Liver (tissue), 9 donors: ENCODE data around the gene HMGCS1. TPM values are rescaled to one million over a fixed set of nuclear protein-coding genes. Genes with fewer than 3 reads are reported as not detected.

Experiments used
- DNase-seq: peaks from one replicate; pipeline ENCODE4 v3.0.0-alpha.2; 2017; ENCODE audit warnings: low spot score
- H3K27ac ChIP-seq, 2 donors: one replicate each; pipeline ENCODE4 v1.7.0; 2013; ENCODE audit warnings: inconsistent platforms in 2 of 2, low read length in 2 of 2, control low read depth in 1 of 2, low read depth in 1 of 2, mild to moderate bottlenecking in 1 of 2
- H3K27me3 ChIP-seq, 4 donors: one replicate each; pipeline versions ENCODE4 v1.6.1 to v1.7.0; 2013; ENCODE audit warnings: low read length in 3 of 4, inconsistent platforms in 1 of 4, mild to moderate bottlenecking in 1 of 4, moderate library complexity in 1 of 4; ENCODE audit not compliant: control insufficient read depth in 4 of 4, insufficient read depth in 4 of 4
- H3K36me3 ChIP-seq, 4 donors: one replicate each; pipeline versions ENCODE4 v1.6.1 to v1.7.0; 2013; ENCODE audit warnings: low read length in 3 of 4, mild to moderate bottlenecking in 3 of 4, low read depth in 1 of 4, moderate library complexity in 1 of 4; ENCODE audit not compliant: control insufficient read depth in 4 of 4, insufficient read depth in 3 of 4
- H3K4me1 ChIP-seq, 4 donors: one replicate each; pipeline versions ENCODE4 v1.6.1 to v1.7.0; 2013; ENCODE audit warnings: low read length in 3 of 4, mild to moderate bottlenecking in 3 of 4, moderate library complexity in 1 of 4; ENCODE audit not compliant: control insufficient read depth in 4 of 4, insufficient read depth in 4 of 4
- H3K4me3 ChIP-seq, 3 donors: one replicate each; pipeline versions ENCODE4 v1.6.1 to v1.7.0; 2013; ENCODE audit warnings: low read length in 3 of 3, control low read depth in 1 of 3, low read depth in 1 of 3, mild to moderate bottlenecking in 1 of 3
- H3K9ac ChIP-seq, 2 donors: one replicate each; pipeline ENCODE4 v1.7.0; 2013; ENCODE audit warnings: low read length in 2 of 2, mild to moderate bottlenecking in 2 of 2, moderate library complexity in 2 of 2, control low read depth in 1 of 2, low read depth in 1 of 2
- H3K9me3 ChIP-seq, 4 donors: one replicate each; pipeline versions ENCODE4 v1.6.1 to v1.7.0; 2013; ENCODE audit warnings: low read length in 3 of 4; ENCODE audit not compliant: control insufficient read depth in 4 of 4
- ATF3 ChIP-seq: IDR thresholded peaks from 2 replicates; pipeline ENCODE4 v1.6.1; 2016; ENCODE audit warnings: antibody characterized with exemption
- CTCF ChIP-seq: fragments of 150-350 bp; IDR thresholded peaks from 2 replicates; pipeline ENCODE4 v1.5.1; 2017; ENCODE audit warnings: improper control_type of control experiment, low read depth, low read length; ENCODE audit not compliant: missing input control
- EGR1 ChIP-seq, 2 donors: IDR thresholded peaks; 2 replicates each; pipeline ENCODE4 v1.6.1; 2016 to 2018; ENCODE audit warnings: antibody characterized with exemption in 2 of 2, low read depth in 2 of 2
- FOXA1 ChIP-seq: IDR thresholded peaks from 2 replicates; pipeline ENCODE4 v1.6.1; 2016; ENCODE audit warnings: antibody characterized with exemption
- GABPA ChIP-seq, 2 donors: IDR thresholded peaks in 1 of 2; conservative IDR thresholded peaks in 1 of 2; 2 replicates each; pipeline ENCODE4 v1.6.1; 2016; ENCODE audit warnings: antibody characterized with exemption in 2 of 2, mild to moderate bottlenecking in 1 of 2, moderate library complexity in 1 of 2
- HNF4A ChIP-seq, 2 donors: conservative IDR thresholded peaks; 2 replicates each; pipeline ENCODE4 v1.6.1; 2016; ENCODE audit warnings: antibody characterized with exemption in 2 of 2, mild to moderate bottlenecking in 2 of 2
- HNF4G ChIP-seq: IDR thresholded peaks from 2 replicates; pipeline ENCODE4 v1.6.1; 2016; ENCODE audit warnings: antibody characterized with exemption
- MAX ChIP-seq: IDR thresholded peaks from 2 replicates; pipeline ENCODE4 v1.6.1; 2016; ENCODE audit warnings: antibody characterized with exemption
- NR2F2 ChIP-seq: IDR thresholded peaks from 2 replicates; pipeline ENCODE4 v1.6.1; 2016; ENCODE audit warnings: antibody characterized with exemption
- REST ChIP-seq: IDR thresholded peaks from 2 replicates; pipeline ENCODE4 v1.6.1; 2016; ENCODE audit warnings: antibody characterized with exemption, mild to moderate bottlenecking
- SP1 ChIP-seq: IDR thresholded peaks from 2 replicates; pipeline ENCODE4 v1.6.1; 2018; ENCODE audit warnings: antibody characterized with exemption, mild to moderate bottlenecking
- TAF1 ChIP-seq: conservative IDR thresholded peaks from 2 replicates; pipeline ENCODE4 v1.6.1; 2016; ENCODE audit warnings: antibody characterized with exemption, mild to moderate bottlenecking
- ZBTB33 ChIP-seq: IDR thresholded peaks from 2 replicates; pipeline ENCODE4 v1.6.1; 2016; ENCODE audit warnings: antibody characterized with exemption
- WGBS: extraction: QIAGEN DNeasy Blood & Tissue Kit; methylation state at CpG from one replicate; pipeline ENCODE4 v1.1.7; 2013; 5-methylcytosine and 5-hydroxymethylcytosine counted together
- polyA plus RNA-seq, 2 donors: library from polyadenylated mRNA; stranded (reverse) in 1 of 2; unstranded in 1 of 2; fragments of 200-250 nt in 1 of 2; fragments of >200 nt in 1 of 2; fragmentation: Nextera tagmentation in 1 of 2; extraction: Ambion mirVana in 1 of 2; gene quantifications; one replicate each; pipeline versions ENCODE4 v1.2.1 to v1.2.3, GENCODE V29; 2013 to 2015
- total RNA-seq, 2 donors: library from RNA; depleted of rRNA; stranded (reverse); fragments of >200 nt; gene quantifications; one replicate each; pipeline ENCODE4 v1.2.3, GENCODE V29; 2014
- donor health status: healthy.
- donor health status: healthy.
- donor health status: healthy.
- donor health status: healthy.
- donor health status: healthy.

Gene HMGCS1
- total and polyA plus RNA-seq, 4 donors, result 41.7 to 878 (median 286) TPM

- TF ChIP-seq CTCF (no peak), SP1 (no peak), NR2F2 (no peak), EGR1 (IDR thresholded peaks at IDR 0.05; ENCODE audit: low read depth in 2 of 2) (no peak), ATF3 (no peak), GABPA (IDR thresholded peaks at IDR 0.05 in 1 of 2, conservative IDR thresholded peaks at IDR 0.05 in 1 of 2) (no peak), ZBTB33 (no peak), REST (no peak), HNF4A (conservative IDR thresholded peaks at IDR 0.05) (no peak), HNF4G (no peak), FOXA1 (no peak)
- no peak for DNase-seq
- WGBS, result 91% methylated on average over 19 of the region's 19 CpGs
- Histone ChIP-seq H3K27ac (no peak overlapping the region), H3K27me3 (no peaks in the 10 kb centered on the region), H3K36me3 (no peaks in the 10 kb centered on the region), H3K4me3 (no peak overlapping the region), H3K4me1 (no peaks in the 10 kb centered on the region), H3K9ac (no peak overlapping the region), H3K9me3 (no peaks in the 10 kb centered on the region)
Measured at GRCh38 chr5:43245724-43246385, 67.4 kb downstream of the HMGCS1 start.

GRCh38 chr5:43244823-43245565 lies 68.2 kb downstream of the HMGCS1 start:
- no peaks in the 10 kb centered on the region for H3K27me3 ChIP-seq
- no peak overlapping the region for H3K4me3 ChIP-seq
- H3K36me3 ChIP-seq, result no peaks in the 10 kb centered on the region
- no peak overlapping the region for H3K9ac ChIP-seq
- no peaks in the 10 kb centered on the region for H3K9me3 ChIP-seq
- no peaks in the 10 kb centered on the region for H3K4me1 ChIP-seq
- DNase-seq, result no peak
- no peak overlapping the region for H3K27ac ChIP-seq
- TF ChIP-seq HNF4A (conservative IDR thresholded peaks at IDR 0.05) (no peak), CTCF (no peak), MAX (no peak), REST (no peak), TAF1 (no peak), FOXA1 (no peak), ATF3 (no peak)
- 85% methylated on average over 11 of the region's 11 CpGs for WGBS
